Activated CD8-positive, alpha-beta memory T cell treated with anti-CD3 and anti-CD28 coated beads, Interleukin-2, amount 50 U/mL, for 48 hours (primary cell): Measurements from ENCODE around the gene PCSK2.

ENCODE experiments used
- DNase-seq: peaks from one replicate; pipeline ENCODE4 v3.0.0-alpha.2; 2020

Gene PCSK2

GRCh38 chr20:17510548-17510947, 283.7 kb downstream of the PCSK2 start:
- DNase-seq = no peak

- no peak for DNase-seq
Observed at GRCh38 chr20:17511401-17511800, 284.6 kb downstream of the PCSK2 start.

GRCh38 chr20:17513939-17514338, 287.1 kb downstream of the PCSK2 start:
- no peak for DNase-seq

- no peak for DNase-seq
Observed at GRCh38 chr20:17515053-17515452, 288.2 kb downstream of the PCSK2 start.

GRCh38 chr20:17518339-17519052, 291.7 kb downstream of the PCSK2 start:
- DNase-seq = no peak

GRCh38 chr20:17519606-17520285, 292.9 kb downstream of the PCSK2 start:
- DNase-seq = no peak

- no peak for DNase-seq
Observed at GRCh38 chr20:17520583-17520982, 293.7 kb downstream of the PCSK2 start.

GRCh38 chr20:17522528-17522927, 295.7 kb downstream of the PCSK2 start:
- DNase-seq = no peak

GRCh38 chr20:17523326-17523725, 296.5 kb downstream of the PCSK2 start:
- no peak for DNase-seq

- DNase-seq = no peak
Observed at GRCh38 chr20:17524560-17524959, 297.7 kb downstream of the PCSK2 start.

GRCh38 chr20:17525132-17525531, 298.3 kb downstream of the PCSK2 start:
- DNase-seq = no peak

GRCh38 chr20:17525650-17526049, 298.8 kb downstream of the PCSK2 start:
- DNase-seq = no peak

- DNase-seq = no peak
Observed at GRCh38 chr20:17529586-17529985, 302.7 kb downstream of the PCSK2 start.

- no peak for DNase-seq
Observed at GRCh38 chr20:17530153-17530552, 303.3 kb downstream of the PCSK2 start.

GRCh38 chr20:17530716-17531664, 304.1 kb downstream of the PCSK2 start, which contains the start of gene BFSP1:
TSS of gene BFSP1 (minus strand) at chr20:17531379. CDS start at chr20:17531329, 50 bp downstream.
- peak; percentile 77 for DNase-seq

GRCh38 chr20:17531665-17532025, 304.8 kb downstream of the PCSK2 start:
- no peak for DNase-seq

GRCh38 chr20:17533396-17533795, 306.6 kb downstream of the PCSK2 start:
- no peak for DNase-seq

GRCh38 chr20:17534077-17534476, 307.2 kb downstream of the PCSK2 start:
- DNase-seq = no peak
